MCF 10A (cell line): ENCODE measurements around the gene HIRIP3. TPM values are rescaled to one million over a fixed set of nuclear protein-coding genes. Genes with fewer than 3 reads are reported as not detected.
"Not testable (repeated sequence)": the region's sequence is repeated elsewhere in the genome, so short reads cannot be mapped to it uniquely, and the experiment has no call there.

Source experiments
- BruUV-seq: library from RNA; stranded (reverse); fragments of 400-500 nt; replicated peaks from 2 replicates; lab custom pipeline; 2021; lab: Mats Ljungman, UMichigan
- CTCF ChIA-PET: fragments of 300-600 bp; sonication (Branson Sonifier 250); formaldehyde crosslinking; extraction: SDS; loops from one replicate; lab custom pipeline; 2021; ENCODE audit warnings: antibody characterized with exemption, inconsistent platforms; lab: Yijun Ruan, JAX
- POLR2A ChIA-PET: fragments of 300-600, 350-650 bp; sonication (Branson Sonifier 250); formaldehyde crosslinking; extraction: SDS; loops from one replicate; lab custom pipeline; 2020; ENCODE audit warnings: antibody characterized with exemption, inconsistent platforms; lab: Yijun Ruan, JAX
- DNase-seq: peaks from one replicate; pipeline ENCODE4 v3.0.0-alpha.2; 2018; ENCODE audit not compliant: unreplicated experiment
- H3K27ac Mint-ChIP-seq: one replicate; pipeline ENCODE4 v1.8.0; 2022; ENCODE audit warnings: mild to moderate bottlenecking, low read depth, mixed read lengths; ENCODE audit not compliant: unreplicated experiment
- H3K27me3 Mint-ChIP-seq: one replicate; pipeline ENCODE4 v1.8.0; 2022; ENCODE audit warnings: mixed read lengths; ENCODE audit not compliant: insufficient read depth, unreplicated experiment
- H3K36me3 Mint-ChIP-seq: one replicate; pipeline ENCODE4 v1.8.0; 2022; ENCODE audit warnings: mild to moderate bottlenecking, moderate library complexity, mixed read lengths; ENCODE audit not compliant: insufficient read depth, unreplicated experiment
- H3K4me1 Mint-ChIP-seq: one replicate; pipeline ENCODE4 v1.8.0; 2022; ENCODE audit warnings: mixed read lengths; ENCODE audit not compliant: insufficient read depth, unreplicated experiment
- H3K4me3 Mint-ChIP-seq: one replicate; pipeline ENCODE4 v1.8.0; 2022; ENCODE audit warnings: mild to moderate bottlenecking, moderate library complexity, mixed read lengths; ENCODE audit not compliant: unreplicated experiment
- H3K9me3 Mint-ChIP-seq: one replicate; pipeline ENCODE4 v1.8.0; 2022; ENCODE audit warnings: mixed read lengths; ENCODE audit not compliant: unreplicated experiment
- CTCF ChIP-seq: fragments of 200-600 bp; IDR thresholded peaks from one replicate; pipeline ENCODE4 v1.8.0; 2022; ENCODE audit warnings: antibody characterized with exemption, mild to moderate bottlenecking; ENCODE audit not compliant: unreplicated experiment
- intact Hi-C: fragments of 100-400 bp; cut with micrococcal nuclease; formaldehyde crosslinking; loops from 2 replicates; pipeline ENCODE4 v1.14.1; 2022
- total RNA-seq: library from RNA; stranded (reverse); gene quantifications from 2 replicates; pipeline ENCODE4 v1.2.3, GENCODE V29; 2022

Gene HIRIP3
- total RNA-seq, 1 experiment from 2014 or later, result 20.7 TPM

- DNase-seq, result no peak
- Mint-ChIP-seq H3K4me1 (peaks cover 6% of the 10 kb centered on the region), H3K27ac (no peak overlapping the region), H3K9me3 (no peaks in the 10 kb centered on the region), H3K36me3 (peaks cover 6% of the 10 kb centered on the region), H3K4me3 (no peak overlapping the region), H3K27me3 (peaks cover 2% of the 10 kb centered on the region)
- BruUV-seq, result no TSS peak
- POLR2A ChIA-PET, result interaction anchor here (0.7 kb wide), 1 partner anchor 38 kb away, joined by 3 read pairs; no protein-coding TSS in a partner anchor
- intact Hi-C loops, result no loop called here
- CTCF ChIA-PET, result interaction anchor here (0.7 to 2.1 kb wide), 3 partner anchors 12 to 132 kb away, joined by 5 to 8 read pairs (median 5); no protein-coding TSS in a partner anchor
- no peak for TF ChIP-seq CTCF
Observed at GRCh38 chr16:30017277-30017656, 21.9 kb upstream of the HIRIP3 start.

GRCh38 chr16:30016555-30017276 lies 21.3 kb upstream of the HIRIP3 start:
- peaks cover 8% of the 10 kb centered on the region for H3K27me3 Mint-ChIP-seq
- H3K27ac Mint-ChIP-seq, result no peak overlapping the region
- CTCF ChIA-PET, result interaction anchor here (0.7 to 2.1 kb wide), 3 partner anchors 11 to 131 kb away, joined by 5 to 8 read pairs (median 5); no protein-coding TSS in a partner anchor
- H3K4me1 Mint-ChIP-seq, result peaks cover 6% of the 10 kb centered on the region
- POLR2A ChIA-PET, result interaction anchor here (0.7 kb wide), 1 partner anchor 39 kb away, joined by 3 read pairs; no protein-coding TSS in a partner anchor
- TF ChIP-seq CTCF, result no peak
- no TSS peak for BruUV-seq
- peaks cover 6% of the 10 kb centered on the region for H3K36me3 Mint-ChIP-seq
- DNase-seq, result no peak
- intact Hi-C loops, result no loop called here
- H3K9me3 Mint-ChIP-seq, result no peaks in the 10 kb centered on the region
- H3K4me3 Mint-ChIP-seq, result no peak overlapping the region

- H3K4me3 Mint-ChIP-seq, H3K4me1 Mint-ChIP-seq, intact Hi-C loops, H3K27ac Mint-ChIP-seq, H3K9me3 Mint-ChIP-seq, H3K36me3 Mint-ChIP-seq, DNase-seq, BruUV-seq: not testable (repeated sequence)
- H3K27me3 Mint-ChIP-seq, result peaks cover 21% of the 10 kb centered on the region
- POLR2A ChIA-PET, result interaction anchor here (1.0 kb wide), 1 partner anchor 20 kb away, joined by 4 read pairs; the partner anchor contains the start of genes HIRIP3 and INO80E
- CTCF ChIA-PET, result interaction anchor here (0.9 to 1.1 kb wide), 3 partner anchors 11 to 316 kb away, joined by 3 read pairs; no protein-coding TSS in a partner anchor
Observed at GRCh38 chr16:30015450-30015849, 20.0 kb upstream of the HIRIP3 start.

GRCh38 chr16:30012598-30012997 lies 17.2 kb upstream of the HIRIP3 start:
- intact Hi-C loops, result not testable (repeated sequence)

More at GRCh38 chr16:30012598-30012997, 17.2 kb upstream of the HIRIP3 start:
- H3K27ac Mint-ChIP-seq, POLR2A ChIA-PET, BruUV-seq, H3K36me3 Mint-ChIP-seq, H3K9me3 Mint-ChIP-seq, H3K4me1 Mint-ChIP-seq, DNase-seq, H3K4me3 Mint-ChIP-seq: not testable (repeated sequence)
- CTCF ChIA-PET, result interaction anchor here (0.6 to 1.3 kb wide), 2 partner anchors 19 to 163 kb away, joined by 4 to 9 read pairs; partner anchors contain the start of gene TLCD3B
- H3K27me3 Mint-ChIP-seq, result peaks cover 27% of the 10 kb centered on the region
